Activated CD4-positive, alpha-beta T cell treated with anti-CD3 and anti-CD28 coated beads, Interleukin-2, amount 50 U/mL, for 4 hours (primary cell): ENCODE measurements around the gene CRLF3.
"Not testable (repeated sequence)": the region's sequence is repeated elsewhere in the genome, so short reads cannot be mapped to it uniquely, and the experiment has no call there.

ENCODE experiments used
- DNase-seq, 2 experiments: peaks; one replicate each; pipeline ENCODE4 v3.0.0-alpha.2; 2020

CRLF3 gene

DNA sequence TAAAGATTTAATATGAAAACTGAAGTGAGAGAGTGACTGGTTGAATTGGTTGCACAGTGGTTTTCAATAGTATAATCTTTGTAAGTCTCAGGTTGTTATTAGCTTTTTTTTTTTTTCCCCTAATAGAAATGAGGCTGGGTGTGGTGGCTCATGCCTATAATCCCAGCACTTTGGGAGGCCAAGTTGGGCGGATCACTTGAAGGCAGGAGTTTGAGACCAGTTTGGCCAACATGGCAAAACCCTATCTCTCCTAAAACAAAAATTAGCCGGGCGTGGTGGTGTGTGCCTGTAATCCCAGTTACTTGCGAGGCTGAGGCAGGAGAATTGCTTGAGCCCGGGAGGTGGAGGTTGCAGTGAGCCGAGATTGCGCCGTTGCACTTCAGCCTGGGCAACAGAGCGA is 89.3 kb downstream of the CRLF3 start:
- DNase-seq, result not testable (repeated sequence)

DNA sequence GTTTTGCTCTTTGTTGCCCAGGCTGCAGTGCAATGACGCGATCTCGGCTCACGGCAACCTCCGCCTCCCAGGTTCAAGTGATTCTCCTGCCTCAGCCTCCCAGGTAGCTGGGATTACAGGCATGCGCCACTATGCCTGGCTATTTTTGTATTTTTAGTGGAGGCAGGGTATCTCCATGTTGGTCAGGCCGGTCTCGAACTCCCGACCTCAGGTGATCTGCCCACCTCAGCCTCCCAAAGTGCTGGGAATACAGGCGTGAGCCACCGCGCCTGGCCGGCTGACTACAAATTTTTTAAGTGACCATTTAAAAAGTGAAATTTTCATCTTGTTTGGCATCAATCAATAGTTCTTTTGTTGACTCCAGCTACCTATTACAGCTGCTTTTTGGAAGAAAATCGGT is 90.3 kb downstream of the CRLF3 start:
- DNase-seq, result not testable (repeated sequence)
